AG04450 (cell line): ENCODE data around the gene METTL26. TPM values are rescaled to one million over a fixed set of nuclear protein-coding genes. Genes with fewer than 3 reads are reported as not detected.

Experiments used
- CTCF ChIA-PET: fragments of 300-600, 350-600 bp; formaldehyde crosslinking; extraction: SDS; loops from one replicate; lab custom pipeline; 2022; ENCODE audit warnings: antibody characterized with exemption, inconsistent platforms; lab: Charles Lee
- POLR2A ChIA-PET: fragments of 350-600 bp; formaldehyde crosslinking; extraction: SDS; loops from one replicate; lab custom pipeline; 2021; ENCODE audit warnings: antibody characterized with exemption, inconsistent platforms; lab: Yijun Ruan, JAX
- DNase-seq: peaks from one replicate; pipeline ENCODE4 v3.0.0-alpha.2; 2011; ENCODE audit warnings: low read depth, low spot score
- H3K27ac ChIP-seq: one replicate; pipeline ENCODE4 v1.5.1; 2012; ENCODE audit warnings: low read depth, low read length, control low read depth
- H3K27me3 ChIP-seq: one replicate; pipeline ENCODE4 v1.6.0; 2012; ENCODE audit warnings: low read length; ENCODE audit not compliant: control insufficient read depth, insufficient read depth
- H3K4me3 ChIP-seq: 2 replicates; pipeline ENCODE4 v1.5.1; 2011; ENCODE audit warnings: mild to moderate bottlenecking, low read depth, low read length, control low read depth
- H3K9me3 ChIP-seq: 2 replicates; pipeline ENCODE4 v1.5.1; 2012; ENCODE audit warnings: low read length; ENCODE audit not compliant: control insufficient read depth, insufficient read depth
- CTCF ChIP-seq: IDR thresholded peaks from 2 replicates; pipeline ENCODE4 v1.5.1; 2011; ENCODE audit warnings: low read depth, low read length, control low read depth, inconsistent platforms
- polyA plus RNA-seq: library from polyadenylated mRNA; depleted of rRNA; stranded (reverse); fragments of >200 nt; gene quantifications from 2 replicates; pipeline ENCODE4 v1.2.3, GENCODE V29; 2011

The METTL26 gene
- polyA plus RNA-seq, 1 experiment = 58.3 TPM

DNA sequence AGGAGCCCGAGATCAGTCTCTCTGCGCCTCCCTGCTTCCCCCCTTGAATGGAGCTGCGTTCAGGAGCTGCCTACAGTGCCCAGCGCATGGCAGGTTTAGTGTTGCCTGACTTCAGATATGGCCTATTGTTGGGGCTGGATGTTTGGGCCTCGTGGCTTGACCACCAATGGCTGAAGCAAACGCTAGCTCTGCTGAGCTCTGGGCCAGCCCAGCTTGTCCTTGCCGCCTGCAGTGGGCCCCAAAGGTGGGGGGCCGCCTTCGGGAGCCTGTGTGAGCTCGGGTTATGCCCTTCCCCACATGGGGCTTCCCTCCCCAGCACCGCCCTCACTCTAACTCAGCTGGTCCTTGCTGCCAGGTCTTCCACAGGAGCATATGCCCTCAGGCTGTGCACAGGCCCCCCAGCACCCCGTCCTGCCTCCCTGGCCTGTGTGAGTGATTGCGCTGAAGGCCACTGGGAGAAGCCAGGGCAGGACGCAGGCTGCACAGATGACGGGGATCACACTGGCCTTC lies 2.0 kb upstream of the METTL26 start:
- Histone ChIP-seq H3K4me3 (no peak overlapping the region), H3K9me3 (no peaks in the 10 kb centered on the region; the same call in 1 of the 2 replicates), H3K27ac (no peak overlapping the region), H3K27me3 (no peaks in the 10 kb centered on the region)
- POLR2A ChIA-PET = no interaction called here
- CTCF ChIA-PET = no interaction called here
- DNase-seq = no peak
- TF ChIP-seq CTCF = no peak

DNA sequence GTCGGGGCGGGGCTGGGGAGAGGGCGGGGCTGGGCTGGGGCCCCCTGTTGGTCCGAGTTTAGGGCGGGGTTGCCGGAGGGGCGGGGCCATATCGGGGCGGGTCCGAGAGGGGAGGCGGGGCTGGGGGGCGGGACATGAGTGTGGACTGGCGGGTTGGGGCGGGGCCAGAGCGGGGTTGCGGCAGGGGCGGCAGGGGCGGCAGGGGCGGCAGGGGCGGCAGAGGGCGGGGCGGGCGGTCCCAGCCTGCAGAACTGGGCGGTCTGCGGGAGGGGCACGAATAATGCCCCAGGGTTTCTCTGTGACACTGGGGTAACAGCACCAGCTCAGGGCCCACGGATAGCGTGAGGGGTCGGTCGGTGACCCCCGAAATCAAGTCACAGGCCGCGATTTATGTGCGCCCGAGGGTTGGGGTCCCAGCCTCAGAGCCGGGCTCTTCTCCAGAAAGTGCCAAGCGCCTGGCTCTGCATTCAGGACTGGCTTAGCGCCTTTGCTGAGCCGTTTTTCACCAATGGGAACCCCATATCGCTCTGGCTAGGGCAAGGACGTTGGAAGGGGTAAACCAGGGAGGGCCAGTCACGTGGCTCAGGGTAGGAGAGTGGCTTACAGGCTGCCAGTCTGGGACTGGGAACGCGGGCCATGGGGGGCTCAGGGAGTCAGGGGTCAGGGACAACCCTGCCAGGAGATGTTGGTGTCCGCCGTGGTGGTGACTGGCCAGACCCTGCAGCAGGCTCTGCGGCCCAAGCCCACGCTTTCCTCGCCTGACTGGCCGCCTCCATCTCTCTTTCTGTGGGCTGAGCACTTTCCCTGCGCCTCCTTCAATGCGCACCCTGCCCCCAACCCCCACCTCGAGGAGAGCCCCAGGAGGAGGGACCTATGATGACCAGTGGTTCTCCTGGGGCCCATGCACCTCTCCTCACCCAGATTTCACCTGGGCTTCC lies 1.2 kb upstream of the METTL26 start:
- ChIA-PET CTCF (no interaction called here), POLR2A (no interaction called here)
- TF ChIP-seq CTCF = no peak
- Histone ChIP-seq H3K27me3 (no peaks in the 10 kb centered on the region), H3K9me3 (no peaks in the 10 kb centered on the region; the same call in 1 of the 2 replicates), H3K27ac (no peak overlapping the region), H3K4me3 (peak overlapping the region; percentile 84)
- peak; percentile 72 for DNase-seq

DNA sequence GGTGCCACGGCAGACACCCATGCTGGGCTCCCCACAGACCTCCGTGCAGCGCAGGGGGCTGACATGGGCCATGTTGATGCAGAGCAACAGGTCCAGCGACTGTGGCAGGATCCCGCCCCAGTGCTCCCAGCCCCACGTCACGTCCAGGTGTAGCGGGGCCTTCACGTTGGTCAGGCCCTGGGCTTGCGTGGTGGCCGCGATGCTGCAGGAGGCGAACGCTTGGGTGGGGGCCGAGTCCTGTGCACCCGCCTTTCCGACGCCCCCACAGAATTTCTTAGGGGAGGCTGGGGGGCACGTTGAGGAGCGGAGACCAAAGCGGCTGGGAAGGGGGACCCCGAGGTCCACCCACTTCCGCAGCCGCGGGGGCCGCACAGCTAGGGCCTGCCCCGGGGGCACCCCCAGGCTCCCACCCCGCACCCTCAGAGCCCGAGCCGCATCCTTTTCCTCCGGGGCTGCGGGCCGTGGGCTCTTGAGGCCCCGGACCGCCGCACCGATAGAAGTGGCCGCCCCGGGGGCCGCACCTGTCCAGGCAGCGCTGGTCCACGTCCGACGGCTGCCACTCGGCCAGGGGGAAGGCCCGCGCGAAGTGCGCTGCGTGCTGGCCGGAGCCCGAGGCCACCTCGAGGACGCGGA lies 416 bp downstream of the METTL26 start:
- Histone ChIP-seq H3K9me3 (no peaks in the 10 kb centered on the region; the same call in 1 of the 2 replicates), H3K4me3 (peak overlapping the region; percentile 84), H3K27ac (peak overlapping the region; percentile 21), H3K27me3 (no peaks in the 10 kb centered on the region)
- CTCF ChIA-PET = no interaction called here
- DNase-seq = no peak
- POLR2A ChIA-PET = interaction anchor here (0.7 to 1.0 kb wide), 5 partner anchors 8 to 153 kb away, joined by 3 to 10 read pairs (median 5); partner anchors contain the start of genes CAPN15, CHTF18, RPUSD1 and WDR90
- TF ChIP-seq CTCF = no peak

DNA sequence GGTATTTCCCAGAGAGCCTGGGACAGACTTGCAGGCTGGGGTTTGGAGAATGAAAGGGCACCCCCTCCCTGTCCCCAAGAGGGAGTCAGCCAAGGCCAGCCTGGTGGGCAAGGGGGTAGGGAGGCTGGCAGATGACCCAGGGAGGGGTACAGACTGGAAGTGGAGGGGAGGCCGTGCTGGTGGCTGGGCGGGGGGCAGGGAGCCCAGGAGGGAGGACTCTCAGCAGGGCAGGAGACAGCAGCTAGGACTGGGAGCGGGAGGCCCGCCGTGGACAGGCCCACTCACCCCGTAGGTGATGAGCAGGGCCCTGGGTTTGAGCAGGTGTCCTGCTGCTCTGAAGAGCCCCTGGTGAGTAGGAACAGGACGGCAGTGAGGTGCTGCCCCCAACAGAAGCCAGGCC lies 1.1 kb downstream of the METTL26 start:
- H3K27ac ChIP-seq = no peak overlapping the region

More for the DNA sequence above, 1.1 kb downstream of the METTL26 start:
- no peaks in the 10 kb centered on the region for H3K27me3 ChIP-seq
- POLR2A ChIA-PET = no interaction called here
- no peaks in the 10 kb centered on the region; the same call in 1 of the 2 replicates for H3K9me3 ChIP-seq
- CTCF ChIA-PET = no interaction called here
- peak overlapping the region; percentile 84 for H3K4me3 ChIP-seq
- no peak for TF ChIP-seq CTCF
- DNase-seq = no peak
